ENCODE measurements around the gene KRR1. TPM values are rescaled to one million over a fixed set of nuclear protein-coding genes. Genes with fewer than 3 reads are reported as not detected.

Gene KRR1
- total RNA-seq, 1 experiment from 2014 or later: 192 TPM

DNA sequence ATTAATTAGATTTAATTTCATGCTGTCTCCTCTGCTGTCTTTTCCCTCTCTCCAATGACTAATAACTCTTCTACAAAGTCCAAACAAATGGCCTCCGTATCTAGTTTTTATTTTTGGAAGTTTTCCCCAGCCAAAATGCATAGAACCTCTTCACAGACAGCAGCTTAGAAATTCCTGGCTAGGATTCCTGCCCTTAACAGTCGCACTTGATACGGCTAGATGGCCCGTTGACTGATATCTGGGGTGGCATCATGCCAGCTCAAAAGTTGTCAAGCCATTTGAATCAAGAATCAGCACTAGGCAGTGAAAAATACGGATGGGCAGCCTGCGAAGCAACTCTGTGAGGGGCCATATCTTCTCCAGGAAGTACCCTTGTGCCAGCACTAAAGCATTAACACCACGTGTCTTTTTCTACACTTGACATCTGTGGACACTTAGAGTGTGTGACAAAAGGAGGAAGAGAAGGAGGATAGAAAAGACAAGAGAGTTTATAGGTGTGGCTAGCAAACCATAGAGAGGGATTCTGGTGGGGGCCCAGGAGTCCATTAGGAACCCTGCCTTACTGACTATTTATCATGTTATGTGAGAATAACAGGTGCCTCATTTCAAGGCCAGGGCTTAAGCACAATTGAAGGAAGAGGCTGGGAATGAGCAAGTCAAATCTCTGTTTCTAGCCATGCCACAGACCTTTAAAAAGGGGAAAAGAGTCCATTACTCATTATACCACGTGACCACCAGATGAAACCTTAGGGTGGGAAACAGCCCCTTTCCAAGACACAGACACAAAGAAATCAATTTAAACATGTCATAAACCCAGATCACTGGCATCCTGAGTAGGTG lies 39.2 kb upstream of the KRR1 start:
- POLR2A ChIA-PET: no interaction called here
- intact Hi-C loops (cut with micrococcal nuclease): no loop called here
- H3K9ac ChIP-seq (ENCODE audit: low read length): no peak overlapping the region
- no peaks in the 10 kb centered on the region for H3K79me2 ChIP-seq (ENCODE audit: insufficient read depth, low read length)
- H2AFZ ChIP-seq (ENCODE audit: low read depth, low read length, poor library complexity, severe bottlenecking): no peak overlapping the region
- H3K4me2 ChIP-seq (ENCODE audit: low read length): no peak overlapping the region
- RAD21 ChIA-PET (ENCODE audit: low non-redundant PET in 1 of 2, low total read pairs in 2 of 2, uncharacterized antibody in 2 of 2, unreplicated experiment in 2 of 2): no interaction called here
- H3K9me2 ChIP-seq (ENCODE audit: insufficient read depth): no peaks in the 10 kb centered on the region
- TF ChIP-seq, protein P1, sequence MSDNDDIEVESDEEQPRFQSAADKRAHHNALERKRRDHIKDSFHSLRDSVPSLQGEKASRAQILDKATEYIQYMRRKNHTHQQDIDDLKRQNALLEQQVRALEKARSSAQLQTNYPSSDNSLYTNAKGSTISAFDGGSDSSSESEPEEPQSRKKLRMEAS (IDR thresholded peaks at IDR 0.05): no peak
- TF ChIP-seq SP1 (IDR thresholded peaks at IDR 0.05; ENCODE audit: low read depth) (no peak), YY1 (IDR thresholded peaks at IDR 0.05; ENCODE audit: extremely low read depth, insufficient replicate concordance, low read depth, low read length) (no peak), TCF7L2 (IDR thresholded peaks at IDR 0.05; ENCODE audit: borderline replicate concordance, extremely low read depth, insufficient read depth, insufficient read length) (no peak), POLR2A (IDR thresholded peaks at IDR 0.05; ENCODE audit: borderline replicate concordance, extremely low read depth, insufficient read depth, insufficient read length) (no peak), RAD21 (IDR thresholded peaks at IDR 0.05; ENCODE audit: low read depth) (no peak), FOSL1 (IDR thresholded peaks at IDR 0.05; ENCODE audit: low read depth) (no peak), SIN3A (IDR thresholded peaks at IDR 0.05; ENCODE audit: low read depth) (no peak)
- TF ChIP-seq, protein P2, sequence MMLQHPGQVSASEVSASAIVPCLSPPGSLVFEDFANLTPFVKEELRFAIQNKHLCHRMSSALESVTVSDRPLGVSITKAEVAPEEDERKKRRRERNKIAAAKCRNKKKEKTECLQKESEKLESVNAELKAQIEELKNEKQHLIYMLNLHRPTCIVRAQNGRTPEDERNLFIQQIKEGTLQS (IDR thresholded peaks at IDR 0.05): no peak
- no peaks in the 10 kb centered on the region for H3K27me3 ChIP-seq (ENCODE audit: insufficient read depth, low read length)
- no peaks in the 10 kb centered on the region for H3K36me3 ChIP-seq (ENCODE audit: control insufficient read depth in 1 of 2, insufficient read depth in 2 of 2, low read length in 2 of 2)
- CTCF ChIA-PET: no interaction called here
- H3K9me3 ChIP-seq (ENCODE audit: control insufficient read depth in 1 of 2, insufficient read depth in 1 of 2, low read depth in 1 of 2, low read length in 2 of 2): no peaks in the 10 kb centered on the region
- no peaks in the 10 kb centered on the region for H4K20me1 ChIP-seq (ENCODE audit: insufficient read depth)
- ATAC-seq (no peak), DNase-seq (ENCODE audit: low read depth, low spot score) (no peak)
- peaks cover 49% of the 10 kb centered on the region in 2 experiments for H3K4me1 ChIP-seq (ENCODE audit: control insufficient read depth in 1 of 2, insufficient read depth in 2 of 2, low read length in 2 of 2)
- no TSS peak for BruUV-seq (replicated peaks)
- H3K4me3 ChIP-seq (replicated peaks in 1 of 2; ENCODE audit: low read depth in 1 of 2, low read length in 2 of 2): no peak overlapping the region
- H3K27ac ChIP-seq (ENCODE audit: low read depth, low read length): peak overlapping the region; percentile 17; the same call in 1 of the 2 replicates

DNA sequence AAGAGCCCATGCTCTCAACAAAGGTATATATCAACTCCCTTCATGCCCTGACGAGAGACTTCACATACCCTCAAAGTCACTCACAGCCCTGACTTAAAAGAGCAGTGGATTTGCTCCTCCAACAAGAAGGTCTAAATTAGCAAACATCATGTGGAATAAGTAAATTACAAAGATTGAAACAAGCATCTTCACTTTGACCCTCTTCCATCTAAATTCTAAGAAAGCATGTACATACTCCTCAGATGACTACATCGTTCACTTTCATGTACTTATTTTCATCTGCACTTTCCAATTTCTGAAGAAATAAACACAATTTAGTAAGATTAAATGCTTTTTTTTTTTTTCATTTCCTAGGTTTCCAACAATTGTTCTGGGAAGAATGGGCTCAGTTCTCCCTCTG lies 38.6 kb upstream of the KRR1 start:
- Histone ChIP-seq H3K9me2 (ENCODE audit: insufficient read depth) (no peaks in the 10 kb centered on the region), H3K27me3 (ENCODE audit: insufficient read depth, low read length) (no peaks in the 10 kb centered on the region), H3K36me3 (ENCODE audit: control insufficient read depth in 1 of 2, insufficient read depth in 2 of 2, low read length in 2 of 2) (no peaks in the 10 kb centered on the region), H4K20me1 (ENCODE audit: insufficient read depth) (no peaks in the 10 kb centered on the region), H3K4me3 (replicated peaks in 1 of 2; ENCODE audit: low read depth in 1 of 2, low read length in 2 of 2) (no peak overlapping the region), H3K79me2 (ENCODE audit: insufficient read depth, low read length) (no peaks in the 10 kb centered on the region), H3K27ac (ENCODE audit: low read depth, low read length) (peak overlapping the region; percentile 17; the same call in 1 of the 2 replicates), H3K9me3 (ENCODE audit: control insufficient read depth in 1 of 2, insufficient read depth in 1 of 2, low read depth in 1 of 2, low read length in 2 of 2) (no peaks in the 10 kb centered on the region), H3K4me1 (ENCODE audit: control insufficient read depth in 1 of 2, insufficient read depth in 2 of 2, low read length in 2 of 2) (peaks cover 49% of the 10 kb centered on the region in 2 experiments), H2AFZ (ENCODE audit: low read depth, low read length, poor library complexity, severe bottlenecking) (no peak overlapping the region), H3K4me2 (ENCODE audit: low read length) (no peak overlapping the region), H3K9ac (ENCODE audit: low read length) (no peak overlapping the region)
- BruUV-seq (replicated peaks): no TSS peak
- CTCF ChIA-PET: no interaction called here
- POLR2A ChIA-PET: no interaction called here
- RAD21 ChIA-PET (ENCODE audit: low non-redundant PET in 1 of 2, low total read pairs in 2 of 2, uncharacterized antibody in 2 of 2, unreplicated experiment in 2 of 2): no interaction called here
- DNase-seq (ENCODE audit: low read depth, low spot score): no peak
- no peak for ATAC-seq
- intact Hi-C loops (cut with micrococcal nuclease): no loop called here
- TF ChIP-seq CBX3 (IDR thresholded peaks at IDR 0.05; ENCODE audit: low read depth) (no peak), POLR2A (IDR thresholded peaks at IDR 0.05; ENCODE audit: borderline replicate concordance, extremely low read depth, insufficient read depth, insufficient read length) (no peak), SIN3A (IDR thresholded peaks at IDR 0.05; ENCODE audit: low read depth) (no peak), ZFX (IDR thresholded peaks at IDR 0.05) (no peak), TCF7L2 (IDR thresholded peaks at IDR 0.05; ENCODE audit: borderline replicate concordance, extremely low read depth, insufficient read depth, insufficient read length) (no peak), ELF1 (IDR thresholded peaks at IDR 0.05; ENCODE audit: borderline replicate concordance, low read depth) (no peak), FOSL1 (IDR thresholded peaks at IDR 0.05; ENCODE audit: low read depth) (no peak)
- TF ChIP-seq, protein P3, sequence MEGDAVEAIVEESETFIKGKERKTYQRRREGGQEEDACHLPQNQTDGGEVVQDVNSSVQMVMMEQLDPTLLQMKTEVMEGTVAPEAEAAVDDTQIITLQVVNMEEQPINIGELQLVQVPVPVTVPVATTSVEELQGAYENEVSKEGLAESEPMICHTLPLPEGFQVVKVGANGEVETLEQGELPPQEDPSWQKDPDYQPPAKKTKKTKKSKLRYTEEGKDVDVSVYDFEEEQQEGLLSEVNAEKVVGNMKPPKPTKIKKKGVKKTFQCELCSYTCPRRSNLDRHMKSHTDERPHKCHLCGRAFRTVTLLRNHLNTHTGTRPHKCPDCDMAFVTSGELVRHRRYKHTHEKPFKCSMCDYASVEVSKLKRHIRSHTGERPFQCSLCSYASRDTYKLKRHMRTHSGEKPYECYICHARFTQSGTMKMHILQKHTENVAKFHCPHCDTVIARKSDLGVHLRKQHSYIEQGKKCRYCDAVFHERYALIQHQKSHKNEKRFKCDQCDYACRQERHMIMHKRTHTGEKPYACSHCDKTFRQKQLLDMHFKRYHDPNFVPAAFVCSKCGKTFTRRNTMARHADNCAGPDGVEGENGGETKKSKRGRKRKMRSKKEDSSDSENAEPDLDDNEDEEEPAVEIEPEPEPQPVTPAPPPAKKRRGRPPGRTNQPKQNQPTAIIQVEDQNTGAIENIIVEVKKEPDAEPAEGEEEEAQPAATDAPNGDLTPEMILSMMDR (IDR thresholded peaks at IDR 0.05 in 2 of 3, conservative IDR thresholded peaks at IDR 0.05 in 1 of 3; ENCODE audit: borderline replicate concordance in 1 of 3, insufficient read depth in 1 of 3, low read depth in 2 of 3, low read length in 2 of 3): no peak
- TF ChIP-seq, protein P4, sequence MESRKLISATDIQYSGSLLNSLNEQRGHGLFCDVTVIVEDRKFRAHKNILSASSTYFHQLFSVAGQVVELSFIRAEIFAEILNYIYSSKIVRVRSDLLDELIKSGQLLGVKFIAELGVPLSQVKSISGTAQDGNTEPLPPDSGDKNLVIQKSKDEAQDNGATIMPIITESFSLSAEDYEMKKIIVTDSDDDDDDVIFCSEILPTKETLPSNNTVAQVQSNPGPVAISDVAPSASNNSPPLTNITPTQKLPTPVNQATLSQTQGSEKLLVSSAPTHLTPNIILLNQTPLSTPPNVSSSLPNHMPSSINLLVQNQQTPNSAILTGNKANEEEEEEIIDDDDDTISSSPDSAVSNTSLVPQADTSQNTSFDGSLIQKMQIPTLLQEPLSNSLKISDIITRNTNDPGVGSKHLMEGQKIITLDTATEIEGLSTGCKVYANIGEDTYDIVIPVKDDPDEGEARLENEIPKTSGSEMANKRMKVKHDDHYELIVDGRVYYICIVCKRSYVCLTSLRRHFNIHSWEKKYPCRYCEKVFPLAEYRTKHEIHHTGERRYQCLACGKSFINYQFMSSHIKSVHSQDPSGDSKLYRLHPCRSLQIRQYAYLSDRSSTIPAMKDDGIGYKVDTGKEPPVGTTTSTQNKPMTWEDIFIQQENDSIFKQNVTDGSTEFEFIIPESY (IDR thresholded peaks at IDR 0.05; ENCODE audit: extremely low read depth, insufficient replicate concordance, low read length): no peak
- TF ChIP-seq, protein P2 (IDR thresholded peaks at IDR 0.05): no peak

Data from HCT116 (cell line).